Pancreas (tissue), 10 donors: ENCODE measurements around the gene ACSF3. TPM values are rescaled to one million over a fixed set of nuclear protein-coding genes. Genes with fewer than 3 reads are reported as not detected.

Source experiments
- ATAC-seq, 4 donors: fragments of 200-7000 bp; cut with Tn5 transposase; one replicate each; pipeline versions ENCODE4 v1.8.0 to v1.9.1; 2020; ENCODE audit warnings: mild to moderate bottlenecking in 4 of 4, moderate library complexity in 4 of 4
- DNase-seq, 6 donors: peaks; one replicate each; pipeline ENCODE4 v3.0.0-alpha.2; 2020
- FAIRE-seq: peaks from 2 replicates; lab custom pipeline; 2012; peaks lifted over from hg19 to GRCh38; lab: Jason Lieb, UNC
- H3K27ac ChIP-seq, 4 donors: fragments of 200-600 bp; sonication (generic); 1 replicate in 3 of 4; 2 replicates in 1 of 4; pipeline versions ENCODE4 v1.5.0 to v1.8.0; 2020
- H3K27me3 ChIP-seq, 4 donors: fragments of 200-600 bp; one replicate each; pipeline ENCODE4 v1.8.0; 2021
- H3K36me3 ChIP-seq, 3 donors: fragments of 200-600 bp; sonication (generic) in 1 of 3; one replicate each; pipeline versions ENCODE4 v1.5.0 to v1.8.0; 2020 to 2021
- H3K4me1 ChIP-seq, 3 donors: fragments of 200-600 bp; one replicate each; pipeline ENCODE4 v1.8.0; 2021
- H3K4me3 ChIP-seq, 4 donors: fragments of 200-600 bp; sonication (generic) in 2 of 4; one replicate each; pipeline versions ENCODE4 v1.5.0 to v1.8.0; 2020 to 2021
- H3K9me3 ChIP-seq, 4 donors: fragments of 200-600 bp; one replicate each; pipeline ENCODE4 v1.8.0; 2021
- CTCF ChIP-seq, 4 donors: fragments of 200-600 bp; sonication (generic) in 3 of 4; IDR thresholded peaks; one replicate each; pipeline versions ENCODE4 v1.5.0 to v1.8.0; 2021; ENCODE audit warnings: antibody characterized with exemption in 4 of 4
- WGBS, 2 donors: extraction: QIAGEN DNeasy Blood & Tissue Kit; methylation state at CpG; one replicate each; pipeline ENCODE4 v1.1.7; 2013; 5-methylcytosine and 5-hydroxymethylcytosine counted together
- intact Hi-C, 3 donors: fragments of 100-400 bp; cut with DNase I; formaldehyde crosslinking; loops; one replicate each; pipeline versions ENCODE4 v1.11.1 to v1.14.2; 2022
- polyA plus RNA-seq, 2 donors: library from polyadenylated mRNA; stranded (reverse); fragments of 200-250 nt; gene quantifications; one replicate each; pipeline ENCODE4 v1.2.3, GENCODE V29; 2013
- total RNA-seq, 6 donors: library from RNA; stranded (reverse); fragmentation: NEBNext Ultra II Directional in 4 of 6; extraction: Animal tissue kit (Norgen Biotek cat#: 25700) in 4 of 6; gene quantifications; one replicate each; pipeline versions ENCODE4 v1.2.1 to v1.2.4, GENCODE V29; 2021 to 2023
- donor health status: healthy with polysubstance abuse.
- donor health status: DM: no; HTN: no; CAD: no; lungs with moderate emphysema.
- donor health status: DM: no; HTN: no; CAD: no.
- donor health status: control.
- donor health status: control.
- donor health status: Bipolar disorder and iron deficiency.
- donor health status: DM: yes; HTN: yes; CAD: no.
- donor health status: DM: no; HTN: no; CAD: no.
- donor health status: DM: no; HTN: no; CAD: no.
- donor health status: DM: yes; HTN: yes; CAD: no.

ACSF3 gene
- total and polyA plus RNA-seq, 8 donors: 17.3 to 36.9 (median 20.8) TPM

GRCh38 chr16:89160977-89161701 lies 67.5 kb downstream of the ACSF3 start:
- 75 to 79% methylated on average over 29 of the region's 29 CpGs for WGBS, 2 donors
- intact Hi-C loops: loop anchor here in 2 of 3 donors (5.0 to 10.0 kb wide), 2 partner anchors 419 to 426 kb away; no protein-coding TSS in a partner anchor

DNA sequence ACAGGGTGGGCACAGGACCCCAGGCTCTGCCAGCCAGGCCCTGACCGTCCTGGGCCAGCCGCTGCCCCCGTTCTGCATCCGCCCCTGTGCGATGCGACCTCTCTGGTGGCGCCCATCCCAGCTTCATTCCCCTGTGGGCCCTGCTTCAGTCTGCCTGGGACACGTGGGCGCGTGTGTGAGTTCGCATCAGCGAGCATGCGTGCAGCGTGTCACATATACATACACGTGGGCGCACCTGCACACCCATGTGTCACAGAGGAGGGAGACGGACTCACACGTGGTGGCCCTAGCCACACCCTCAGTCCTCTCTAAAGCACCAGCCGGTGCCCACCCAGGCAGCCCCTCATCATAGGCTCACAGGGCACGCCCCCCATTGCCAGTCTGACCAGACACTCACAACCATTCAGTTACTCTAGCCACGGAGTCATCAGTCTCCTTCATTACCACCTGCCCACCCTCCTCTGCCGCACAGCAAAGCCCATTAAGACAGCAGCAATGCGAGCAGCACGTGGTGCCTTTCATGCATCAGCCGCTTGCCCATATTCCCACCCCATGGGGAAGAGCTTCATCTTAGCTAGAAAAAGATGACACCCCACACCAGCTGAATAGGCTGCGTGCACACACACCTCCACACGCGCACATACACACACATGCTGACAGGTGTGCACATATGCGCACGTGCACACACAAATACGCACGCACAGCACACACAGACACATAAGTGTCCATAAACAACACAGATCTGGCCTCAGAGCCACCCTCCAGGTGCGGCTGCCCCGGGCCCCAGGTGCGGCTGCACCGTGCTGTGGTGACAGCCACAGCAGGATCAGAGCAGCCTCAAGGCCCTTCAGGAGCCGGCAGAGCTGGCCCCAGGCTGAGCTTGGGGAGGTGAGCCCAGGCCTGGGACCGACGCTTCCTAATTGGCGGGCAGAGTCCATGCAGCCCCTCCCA lies 68.4 kb downstream of the ACSF3 start:
- H3K27ac ChIP-seq: no peak overlapping the region
- H3K27me3 ChIP-seq: peaks cover 0 to 5% (median 0%) of the 10 kb centered on the region in 4 donors
- no peak for FAIRE-seq
- WGBS, 2 donors: 72 to 80% methylated on average over 40 of the region's 40 CpGs
- DNase-seq: peak in 1 of 6 donors; percentile 58
- intact Hi-C loops: loop anchor here in 2 of 3 donors (5.0 to 10.0 kb wide), 2 partner anchors 420 to 427 kb away; no protein-coding TSS in a partner anchor
- no peaks in the 10 kb centered on the region for H3K36me3 ChIP-seq
- ATAC-seq: no peak
- no peak for TF ChIP-seq CTCF (IDR thresholded peaks at IDR 0.05)
- no peaks in the 10 kb centered on the region for H3K9me3 ChIP-seq
- no peaks in the 10 kb centered on the region for H3K4me1 ChIP-seq
- H3K4me3 ChIP-seq: no peak overlapping the region

More at GRCh38 chr16:89160977-89161701, 67.5 kb downstream of the ACSF3 start:
- Histone ChIP-seq H3K27me3 (peaks cover 0 to 5% (median 0%) of the 10 kb centered on the region in 4 donors), H3K9me3 (no peaks in the 10 kb centered on the region), H3K27ac (no peak overlapping the region), H3K36me3 (no peaks in the 10 kb centered on the region), H3K4me3 (no peak overlapping the region), H3K4me1 (no peaks in the 10 kb centered on the region)
- FAIRE-seq (no peak), ATAC-seq (no peak), DNase-seq (peak in 2 of 6 donors; percentile 23 to 74)
- no peak for TF ChIP-seq CTCF (IDR thresholded peaks at IDR 0.05)

DNA sequence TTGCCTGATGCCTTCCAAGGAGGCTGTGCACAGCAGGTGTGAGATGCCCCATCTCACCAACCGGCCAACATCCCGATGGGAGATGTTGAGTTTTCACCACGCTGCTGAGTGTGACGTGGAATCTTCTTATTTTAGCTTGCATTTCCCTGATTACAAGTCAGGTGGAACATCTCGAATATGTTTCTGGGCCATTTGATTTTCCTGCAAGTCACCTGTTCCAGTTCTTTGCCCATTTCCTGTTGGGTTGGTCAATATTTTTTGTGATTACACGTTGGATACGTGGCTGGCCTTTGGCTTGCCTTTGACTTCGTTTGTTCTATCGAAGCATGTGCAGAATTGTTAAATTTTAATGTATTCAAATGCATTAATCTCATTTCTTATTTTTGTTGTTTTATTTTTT lies 69.6 kb downstream of the ACSF3 start:
- no peaks in the 10 kb centered on the region for H3K4me1 ChIP-seq
- no peaks in the 10 kb centered on the region for H3K36me3 ChIP-seq
- ATAC-seq (no peak), FAIRE-seq (no peak), DNase-seq (no peak)
- H3K27ac ChIP-seq: no peak overlapping the region
- peaks cover 0 to 5% (median under 1%) of the 10 kb centered on the region in 4 donors for H3K27me3 ChIP-seq
- intact Hi-C loops: loop anchor here in 2 of 3 donors (5.0 to 10.0 kb wide), 2 partner anchors 421 to 428 kb away; no protein-coding TSS in a partner anchor
- no peak overlapping the region for H3K4me3 ChIP-seq
- TF ChIP-seq CTCF (IDR thresholded peaks at IDR 0.05): no peak
- H3K9me3 ChIP-seq: no peaks in the 10 kb centered on the region
- WGBS, 2 donors: 65 to 75% methylated on average over 9 of the region's 9 CpGs

GRCh38 chr16:89164436-89164835 lies 70.8 kb downstream of the ACSF3 start:
- H3K4me3 ChIP-seq: no peak overlapping the region
- H3K27ac ChIP-seq: no peak overlapping the region
- intact Hi-C loops: loop anchor here in 2 of 3 donors (5.0 to 10.0 kb wide), 2 partner anchors 422 to 430 kb away; no protein-coding TSS in a partner anchor
- H3K27me3 ChIP-seq: peaks cover 0 to 5% (median 3%) of the 10 kb centered on the region in 4 donors
- no peak for ATAC-seq
- WGBS, 2 donors: 32 to 43% methylated on average over 15 of the region's 15 CpGs
- no peak for FAIRE-seq
- no peaks in the 10 kb centered on the region for H3K9me3 ChIP-seq
- no peaks in the 10 kb centered on the region for H3K36me3 ChIP-seq
- DNase-seq: peak in 1 of 6 donors; percentile 25
- H3K4me1 ChIP-seq: no peaks in the 10 kb centered on the region
- TF ChIP-seq CTCF (IDR thresholded peaks at IDR 0.05): no peak
